Chondrocyte (in vitro differentiated cells): ENCODE results near the gene IQCK. TPM values are rescaled to one million over a fixed set of nuclear protein-coding genes. Genes with fewer than 3 reads are reported as not detected.

Experiments
- DNase-seq: peaks from one replicate; pipeline ENCODE4 v3.0.0; 2021; ENCODE audit warnings: mixed read lengths, low spot score
- H3K27ac Mint-ChIP-seq: one replicate; pipeline ENCODE4 v1.8.0; 2021; ENCODE audit warnings: mild to moderate bottlenecking, moderate library complexity, mixed read lengths; ENCODE audit not compliant: unreplicated experiment
- H3K27me3 Mint-ChIP-seq: 2 replicates; pipeline ENCODE4 v1.8.0; 2021; ENCODE audit warnings: low read depth, mixed read lengths
- H3K36me3 Mint-ChIP-seq: 2 replicates; pipeline ENCODE4 v1.8.0; 2021; ENCODE audit warnings: low read depth, mixed read lengths
- H3K4me1 Mint-ChIP-seq: 2 replicates; pipeline ENCODE4 v1.8.0; 2021; ENCODE audit warnings: low read depth, mild to moderate bottlenecking, mixed read lengths
- H3K4me3 Mint-ChIP-seq: one replicate; pipeline ENCODE4 v1.8.0; 2021; ENCODE audit warnings: mild to moderate bottlenecking, moderate library complexity, mixed read lengths; ENCODE audit not compliant: unreplicated experiment
- H3K9me3 Mint-ChIP-seq: 2 replicates; pipeline ENCODE4 v1.8.0; 2021; ENCODE audit warnings: low read depth, mixed read lengths
- total RNA-seq: library from RNA; stranded (reverse); gene quantifications from 3 replicates; pipeline ENCODE4 v1.2.1, GENCODE V29; 2021
- TF ChIP-seq, protein P1 (sequence below): fragments of 200-600 bp; sonication (generic); IDR thresholded peaks from 2 replicates; pipeline ENCODE4 v1.5.0; 2021; ENCODE audit warnings: antibody characterized with exemption, mild to moderate bottlenecking, moderate library complexity

Gene IQCK
- total RNA-seq, 1 donor from 2014 or later, result 3.8 TPM

DNA sequence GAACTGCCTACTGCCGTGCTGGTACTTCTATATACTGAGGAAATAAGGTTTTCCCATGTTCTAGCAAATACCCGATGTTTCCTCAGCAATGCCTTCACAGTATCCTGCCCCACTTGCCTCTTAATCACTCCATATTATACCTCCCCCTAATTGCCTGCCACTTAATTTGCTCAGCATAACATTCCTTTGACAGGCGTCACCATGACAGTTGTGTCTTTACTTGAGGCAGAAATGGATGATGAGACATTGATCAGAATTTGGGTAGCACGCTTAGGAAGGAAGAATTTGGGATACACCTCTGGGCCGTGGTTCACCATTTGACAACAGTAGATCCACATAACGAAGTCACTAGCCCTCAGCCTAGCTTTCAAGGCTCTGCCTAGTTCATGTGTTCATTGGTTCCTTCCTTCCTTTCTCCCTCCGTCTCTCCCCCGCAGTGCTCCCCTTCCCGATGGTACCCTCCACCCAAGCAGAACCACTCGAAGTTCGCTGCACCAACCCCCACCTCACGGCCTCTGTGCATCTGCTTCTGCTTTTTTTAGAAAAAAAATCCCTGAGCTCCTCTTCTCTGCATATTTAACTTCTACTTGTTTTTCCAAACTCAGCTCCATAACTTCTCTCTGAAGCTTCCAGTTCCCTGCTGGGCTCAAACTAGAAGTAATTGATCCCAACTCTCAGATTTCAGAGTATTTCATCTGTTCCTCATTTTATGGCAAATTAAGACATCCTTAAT lies 19.4 kb downstream of the IQCK start:
- no peak overlapping the region for H3K27ac Mint-ChIP-seq
- H3K27me3 Mint-ChIP-seq, result no peaks in the 10 kb centered on the region
- TF ChIP-seq, protein P1, sequence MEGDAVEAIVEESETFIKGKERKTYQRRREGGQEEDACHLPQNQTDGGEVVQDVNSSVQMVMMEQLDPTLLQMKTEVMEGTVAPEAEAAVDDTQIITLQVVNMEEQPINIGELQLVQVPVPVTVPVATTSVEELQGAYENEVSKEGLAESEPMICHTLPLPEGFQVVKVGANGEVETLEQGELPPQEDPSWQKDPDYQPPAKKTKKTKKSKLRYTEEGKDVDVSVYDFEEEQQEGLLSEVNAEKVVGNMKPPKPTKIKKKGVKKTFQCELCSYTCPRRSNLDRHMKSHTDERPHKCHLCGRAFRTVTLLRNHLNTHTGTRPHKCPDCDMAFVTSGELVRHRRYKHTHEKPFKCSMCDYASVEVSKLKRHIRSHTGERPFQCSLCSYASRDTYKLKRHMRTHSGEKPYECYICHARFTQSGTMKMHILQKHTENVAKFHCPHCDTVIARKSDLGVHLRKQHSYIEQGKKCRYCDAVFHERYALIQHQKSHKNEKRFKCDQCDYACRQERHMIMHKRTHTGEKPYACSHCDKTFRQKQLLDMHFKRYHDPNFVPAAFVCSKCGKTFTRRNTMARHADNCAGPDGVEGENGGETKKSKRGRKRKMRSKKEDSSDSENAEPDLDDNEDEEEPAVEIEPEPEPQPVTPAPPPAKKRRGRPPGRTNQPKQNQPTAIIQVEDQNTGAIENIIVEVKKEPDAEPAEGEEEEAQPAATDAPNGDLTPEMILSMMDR, result no peak
- H3K9me3 Mint-ChIP-seq, result no peaks in the 10 kb centered on the region
- no peak for DNase-seq
- no peaks in the 10 kb centered on the region for H3K36me3 Mint-ChIP-seq
- H3K4me3 Mint-ChIP-seq, result no peak overlapping the region
- H3K4me1 Mint-ChIP-seq, result peaks cover 7% of the 10 kb centered on the region

- Mint-ChIP-seq H3K27ac (no peak overlapping the region), H3K9me3 (no peaks in the 10 kb centered on the region), H3K36me3 (no peaks in the 10 kb centered on the region), H3K4me3 (no peak overlapping the region), H3K4me1 (no peaks in the 10 kb centered on the region), H3K27me3 (no peaks in the 10 kb centered on the region)
- TF ChIP-seq, protein P1, result no peak
- DNase-seq, result no peak
These were observed 23.3 kb downstream of the IQCK start for GRCh38 chr16:19741354-19741753.

DNA sequence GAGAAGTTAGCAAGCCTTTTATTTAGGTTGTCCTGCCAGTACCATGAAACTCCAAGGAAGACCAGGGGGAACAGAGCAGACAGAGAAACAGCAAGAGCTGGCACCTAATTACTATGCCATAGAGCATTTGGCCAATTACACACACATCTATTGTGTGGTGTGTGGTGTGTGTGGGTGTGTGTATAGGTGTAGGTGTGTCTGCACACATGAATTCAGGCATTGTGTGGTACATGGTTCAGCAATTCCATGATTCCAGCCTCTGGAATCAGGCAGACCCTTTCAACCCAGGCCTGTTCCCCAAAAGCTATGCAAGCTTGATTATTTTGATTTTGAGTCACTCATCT lies 25.7 kb downstream of the IQCK start:
- TF ChIP-seq, protein P1, result no peak
- no peak overlapping the region for H3K27ac Mint-ChIP-seq
- H3K9me3 Mint-ChIP-seq, result no peaks in the 10 kb centered on the region
- peaks cover 5% of the 10 kb centered on the region for H3K4me1 Mint-ChIP-seq
- H3K36me3 Mint-ChIP-seq, result no peaks in the 10 kb centered on the region
- H3K27me3 Mint-ChIP-seq, result no peaks in the 10 kb centered on the region
- no peak for DNase-seq
- H3K4me3 Mint-ChIP-seq, result no peak overlapping the region

DNA sequence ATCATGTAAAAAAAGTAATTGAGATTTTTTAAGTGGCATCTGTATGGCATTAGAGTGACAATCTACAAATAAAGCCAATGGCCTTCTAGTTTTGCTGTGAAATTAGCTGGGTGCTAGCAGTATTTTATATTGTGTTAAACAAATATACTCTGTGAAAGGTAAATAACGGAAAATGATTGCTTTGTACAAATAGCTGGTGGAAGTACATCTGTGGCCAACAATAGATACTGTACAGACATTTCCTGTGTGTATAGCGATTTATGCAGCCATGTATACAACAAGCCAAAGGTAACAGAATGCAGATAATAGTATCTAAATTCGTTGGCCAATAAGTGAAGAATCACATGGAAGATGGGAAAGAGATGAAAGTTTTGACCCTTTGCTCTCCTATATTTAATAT lies 26.6 kb downstream of the IQCK start:
- no peak for DNase-seq
- Mint-ChIP-seq H3K9me3 (no peaks in the 10 kb centered on the region), H3K27ac (no peak overlapping the region), H3K36me3 (no peaks in the 10 kb centered on the region), H3K27me3 (no peaks in the 10 kb centered on the region), H3K4me1 (peaks cover 14% of the 10 kb centered on the region), H3K4me3 (no peak overlapping the region)
- TF ChIP-seq, protein P1, result no peak

DNA sequence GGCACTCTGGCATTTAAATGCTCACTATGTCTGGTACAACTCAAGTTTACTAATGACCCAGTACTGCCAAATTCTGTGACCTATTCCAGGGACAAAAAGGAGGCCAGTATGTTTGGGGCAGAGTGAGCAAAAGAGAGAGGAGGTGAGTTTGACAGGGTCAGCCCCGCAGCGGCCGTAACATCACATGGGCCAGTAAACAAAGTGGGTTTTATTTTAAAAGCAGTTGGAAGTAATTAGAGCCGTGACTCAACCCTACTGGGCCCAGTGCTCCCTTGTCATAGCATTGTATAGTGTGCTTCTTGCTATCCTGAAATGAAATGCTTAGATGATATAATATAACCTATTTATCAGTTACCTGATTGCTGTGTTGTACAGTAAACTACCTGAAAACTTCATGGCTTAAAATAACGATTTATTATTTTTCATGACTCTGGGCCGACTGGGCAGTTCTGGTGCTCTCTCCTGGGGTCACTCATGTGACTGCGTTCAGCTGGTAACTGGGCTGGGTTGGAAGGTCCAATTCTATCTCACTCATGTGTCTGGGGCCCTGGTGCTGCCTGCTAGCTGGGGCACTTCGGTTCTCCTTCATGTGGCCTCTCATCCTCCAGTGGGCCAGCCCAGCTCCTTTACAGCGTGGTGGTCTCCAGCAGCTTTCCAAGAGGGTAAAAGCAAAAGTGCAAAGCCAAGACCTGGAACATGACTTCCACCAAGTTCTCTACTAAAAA lies 27.4 kb downstream of the IQCK start:
- H3K4me1 Mint-ChIP-seq, result peaks cover 16% of the 10 kb centered on the region
- no peak overlapping the region for H3K27ac Mint-ChIP-seq
- no peak overlapping the region for H3K4me3 Mint-ChIP-seq
- TF ChIP-seq, protein P1, result no peak
- no peak for DNase-seq
- no peaks in the 10 kb centered on the region for H3K27me3 Mint-ChIP-seq
- no peaks in the 10 kb centered on the region for H3K36me3 Mint-ChIP-seq
- H3K9me3 Mint-ChIP-seq, result no peaks in the 10 kb centered on the region
